M059J (cell line): ENCODE measurements around the gene GREB1L. TPM values are rescaled to one million over a fixed set of nuclear protein-coding genes. Genes with fewer than 3 reads are reported as not detected.
A peak's percentile ranks its signal among the peaks of the same experiment; 100 is the strongest.

Source experiments
- DNase-seq: peaks from one replicate; pipeline ENCODE4 v3.0.0-alpha.2; 2012; ENCODE audit warnings: low read depth
- total RNA-seq: library from RNA; depleted of rRNA; stranded (reverse); fragments of >200 nt; shearing (Covaris generic); gene quantifications from 2 replicates; pipeline ENCODE4 v1.2.3, GENCODE V29; 2014

Gene GREB1L
- total RNA-seq, 1 experiment from 2014 or later: 8.9 TPM

GRCh38 chr18:21484851-21485636 lies 243.0 kb downstream of the GREB1L start:
- peak; percentile 54 for DNase-seq

DNA sequence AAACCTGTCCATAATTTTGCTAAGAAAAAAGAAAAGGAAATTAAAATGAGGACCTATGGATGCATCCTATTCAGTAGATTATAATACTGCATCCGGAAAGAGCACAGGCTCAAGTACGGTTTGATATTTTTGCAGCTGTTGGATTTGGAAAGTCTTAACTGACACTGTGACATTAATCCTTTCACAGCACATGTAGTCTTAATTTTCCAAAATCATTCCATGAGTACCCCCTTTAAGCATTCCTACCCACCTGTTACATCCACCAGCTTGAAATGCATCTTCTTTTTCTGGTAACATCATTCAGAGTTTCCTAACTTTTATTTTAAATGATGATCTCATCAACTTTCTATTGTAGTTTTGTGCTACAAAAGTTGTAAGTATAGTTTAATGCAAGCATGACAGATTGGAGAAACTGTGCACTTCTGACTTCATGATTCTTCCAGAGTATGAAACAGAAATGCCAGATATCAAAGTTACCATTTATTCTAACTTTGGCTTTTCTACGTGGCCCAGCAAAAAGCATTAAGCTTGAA lies 244.9 kb downstream of the GREB1L start:
- DNase-seq: no peak

GRCh38 chr18:21489119-21489750 lies 247.2 kb downstream of the GREB1L start:
- DNase-seq: peak; percentile 54

GRCh38 chr18:21489919-21490495 lies 248.0 kb downstream of the GREB1L start:
- DNase-seq: peak; percentile 11

GRCh38 chr18:21490748-21491147 lies 248.7 kb downstream of the GREB1L start:
- DNase-seq: no peak

- no peak for DNase-seq
Observed at GRCh38 chr18:21496277-21496835, 254.3 kb downstream of the GREB1L start.

DNA sequence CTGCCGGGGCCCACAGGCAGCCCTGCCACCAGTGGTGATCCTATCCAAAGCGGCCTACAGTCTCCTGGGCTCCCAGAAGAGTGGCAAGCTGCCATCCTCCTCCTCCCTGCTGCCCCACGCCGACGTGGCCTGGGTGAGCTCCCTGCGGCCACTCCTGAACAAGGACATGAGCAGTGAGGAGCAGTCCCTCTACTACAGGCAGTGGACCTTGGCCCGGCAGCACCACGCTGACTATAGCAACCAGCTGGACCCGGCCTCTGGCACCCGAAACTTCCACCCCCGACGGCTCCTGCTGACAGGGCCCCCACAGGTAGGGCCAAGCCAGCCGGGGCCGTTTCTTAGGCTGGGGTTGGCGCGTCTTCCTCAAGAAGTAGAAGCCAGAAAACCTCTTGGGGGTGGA lies 258.0 kb downstream of the GREB1L start:
- no peak for DNase-seq

DNA sequence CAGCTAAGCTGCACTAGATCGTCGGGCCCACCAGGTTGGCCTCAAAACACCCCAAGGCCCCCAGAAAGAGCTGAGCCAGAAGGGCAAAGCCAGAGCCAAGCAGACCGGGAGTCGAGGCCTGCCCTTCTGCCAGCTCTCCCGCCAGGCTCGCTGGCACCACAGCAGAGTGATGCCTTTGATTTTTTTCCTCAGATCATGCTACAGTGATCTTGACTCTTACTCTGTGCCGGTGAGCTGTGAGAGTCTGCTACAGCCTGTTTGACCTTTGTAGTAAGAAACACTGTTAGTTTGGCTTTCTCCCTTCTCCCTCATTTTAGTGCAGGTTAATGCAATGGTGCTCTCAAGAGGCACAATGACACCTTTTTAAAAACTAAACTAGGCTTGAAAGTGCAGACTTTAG lies 260.6 kb downstream of the GREB1L start:
- no peak for DNase-seq

GRCh38 chr18:21507913-21508701 lies 266.1 kb downstream of the GREB1L start:
- DNase-seq: no peak

GRCh38 chr18:21509062-21509461 lies 267.0 kb downstream of the GREB1L start:
- peak; percentile 6 for DNase-seq

GRCh38 chr18:21513292-21513691 lies 271.3 kb downstream of the GREB1L start:
- no peak for DNase-seq

GRCh38 chr18:21513741-21514140 lies 271.7 kb downstream of the GREB1L start:
- no peak for DNase-seq

DNA sequence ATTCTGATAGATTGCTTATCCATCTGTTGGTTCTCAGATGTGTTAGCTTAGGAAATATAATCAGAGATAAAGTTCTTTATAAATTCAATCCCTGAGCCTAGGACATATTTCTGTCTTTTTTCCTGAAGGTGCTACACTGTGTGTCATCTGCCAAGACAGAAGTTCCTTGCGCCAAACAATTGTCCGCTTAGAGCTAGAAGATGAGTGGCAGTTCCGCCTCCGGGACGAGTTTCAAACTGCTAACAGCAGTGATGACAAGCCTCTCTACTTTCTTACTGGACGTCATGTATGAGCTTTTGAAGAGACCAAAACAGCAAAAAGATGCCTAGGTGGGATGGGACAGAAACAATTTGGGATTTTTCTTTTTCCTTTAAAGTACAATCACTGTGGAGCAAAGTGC lies 280.5 kb downstream of the GREB1L start:
- no peak for DNase-seq

DNA sequence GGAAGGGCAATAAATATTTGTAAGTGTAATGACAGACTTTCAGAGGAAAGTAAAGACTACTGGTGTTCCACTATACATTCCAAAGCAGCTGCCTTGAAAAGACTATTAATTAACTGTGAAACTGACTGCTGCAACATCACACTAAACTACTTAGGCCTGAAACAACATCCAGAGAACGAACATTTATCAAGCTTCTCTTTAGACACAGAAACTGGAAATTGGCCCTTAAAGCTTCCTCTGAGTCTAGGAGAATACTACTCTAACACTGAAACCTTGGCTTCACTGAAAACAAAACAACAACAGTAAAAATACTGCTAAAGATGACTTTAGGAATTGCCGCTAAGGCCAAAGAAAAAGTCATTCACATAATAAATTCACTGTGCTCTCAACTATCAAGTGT lies 283.9 kb downstream of the GREB1L start:
- DNase-seq: no peak

- DNase-seq: no peak
Observed at GRCh38 chr18:21526463-21526862, 284.4 kb downstream of the GREB1L start.

DNA sequence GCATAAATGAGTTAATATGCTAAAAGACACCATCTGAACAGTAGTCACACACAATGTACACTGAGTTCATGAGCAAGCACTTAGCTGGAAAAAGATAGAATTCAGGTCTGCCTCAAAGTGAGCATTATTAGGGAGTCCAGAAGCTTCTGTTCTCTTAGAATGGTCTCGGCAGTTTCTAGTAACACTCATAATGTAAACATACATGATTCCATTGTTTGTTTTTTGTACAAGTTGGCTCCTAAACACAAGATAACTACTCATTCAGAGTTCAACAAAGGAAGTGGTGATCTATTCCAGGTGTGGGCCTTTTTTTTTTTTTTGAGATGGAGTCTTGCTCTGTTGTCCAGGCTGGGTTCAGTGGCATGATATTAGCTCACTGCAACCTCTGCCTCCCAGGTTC lies 292.3 kb downstream of the GREB1L start:
- DNase-seq: no peak

DNA sequence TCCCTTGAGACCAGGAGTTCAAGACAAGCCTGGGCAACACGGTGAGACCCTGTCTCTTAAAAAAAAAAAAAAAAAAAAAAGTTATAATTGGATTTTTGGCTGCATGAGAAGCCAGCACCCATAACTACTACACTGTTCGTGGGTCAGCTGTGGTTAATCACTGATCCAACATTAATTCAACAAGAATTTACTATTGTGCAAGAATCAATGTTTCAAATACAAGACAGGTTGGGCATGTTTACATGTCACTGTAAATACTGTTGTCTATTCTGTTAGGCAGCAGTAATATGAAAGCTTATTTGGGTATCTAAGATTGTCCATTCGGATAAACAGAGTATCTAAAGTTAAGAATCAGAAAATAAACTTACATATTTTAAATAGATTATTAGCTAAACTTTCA lies 296.2 kb downstream of the GREB1L start:
- DNase-seq: no peak

GRCh38 chr18:21546423-21546822 lies 304.4 kb downstream of the GREB1L start:
- DNase-seq: no peak

- DNase-seq: peak; percentile 45
Observed at GRCh38 chr18:21548647-21549046, 306.6 kb downstream of the GREB1L start.

DNA sequence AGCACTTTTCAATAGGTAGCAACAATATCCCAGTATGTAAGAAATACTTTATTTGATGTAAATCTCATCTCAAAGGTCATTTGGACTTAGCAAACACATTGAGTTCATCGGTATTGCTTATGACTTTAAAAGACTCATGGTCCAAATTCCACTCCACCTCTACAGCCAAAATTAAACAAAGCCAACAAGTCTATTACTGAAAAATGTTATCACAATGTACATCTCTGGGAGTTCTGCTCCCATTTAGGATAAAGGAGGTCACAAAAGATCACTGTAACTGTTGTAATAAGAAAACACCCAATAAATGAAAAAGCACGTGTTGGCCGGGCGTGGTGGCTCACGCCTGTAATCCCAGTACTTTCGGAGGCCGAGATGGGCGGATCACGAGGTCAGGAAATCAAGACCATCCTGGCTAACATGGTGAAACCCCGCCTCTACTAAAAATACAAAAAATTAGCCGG lies 308.5 kb downstream of the GREB1L start:
- no peak for DNase-seq

DNA sequence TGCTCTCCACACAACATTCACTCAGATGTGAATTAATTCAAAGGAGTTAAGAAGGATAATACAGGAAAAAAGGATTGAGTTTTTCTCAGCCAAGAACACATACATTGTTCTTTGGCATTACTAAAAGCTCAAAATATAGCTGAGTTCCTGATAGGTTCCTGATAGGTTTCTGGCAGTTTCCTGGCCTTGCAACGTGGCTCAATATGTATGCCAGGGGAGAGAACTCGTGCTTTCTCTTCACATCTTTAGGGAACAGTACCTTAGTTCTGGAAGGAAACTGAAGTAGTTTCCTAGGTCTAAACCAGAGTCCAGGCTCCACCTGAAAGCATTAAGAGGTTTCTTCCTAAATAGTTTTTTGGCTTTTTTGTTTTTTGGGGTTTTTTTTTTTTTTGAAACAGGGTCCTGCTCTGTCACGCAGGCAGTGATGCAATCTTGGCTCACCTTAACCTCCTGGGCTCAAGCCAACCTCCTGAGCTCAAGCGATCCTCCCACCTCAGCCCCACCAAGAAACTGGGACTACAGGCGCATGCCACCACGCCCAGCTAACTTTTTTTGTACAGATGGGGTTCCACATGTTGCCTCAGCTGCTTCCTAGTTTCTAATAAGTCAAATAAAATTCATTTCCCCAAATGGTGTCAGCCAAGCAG lies 315.7 kb downstream of the GREB1L start:
- DNase-seq: no peak
